ENCODE results near the gene C9orf43. TPM values are rescaled to one million over a fixed set of nuclear protein-coding genes. Genes with fewer than 3 reads are reported as not detected.

C9orf43 gene
- total and polyA plus RNA-seq, 2 experiments from 2014 or later: 0.63 to 1.1 TPM

GRCh38 chr9:113479174-113479621 lies 68.7 kb downstream of the C9orf43 start:
- Histone ChIP-seq H3K4me2 (no peak overlapping the region), H3K4me3 (no peak overlapping the region), H3K4me1 (ENCODE audit: insufficient read depth) (0 out of 2 replicates have a peak, but pooled peaks cover 3% of the 10 kb centered on the region), H3K9me2 (ENCODE audit: insufficient read depth) (no peaks in the 10 kb centered on the region), H3K27me3 (ENCODE audit: insufficient read depth) (no peaks in the 10 kb centered on the region), H3K27ac (ENCODE audit: low read depth) (no peak overlapping the region), H3K36me3 (ENCODE audit: insufficient read depth) (no peaks in the 10 kb centered on the region), H4K20me1 (replicated peaks; ENCODE audit: insufficient read depth) (no peaks in the 10 kb centered on the region), H3F3A (replicated peaks; ENCODE audit: low read depth) (no peaks in the 10 kb centered on the region), H2AFZ (no peak overlapping the region), H3K79me2 (replicated peaks; ENCODE audit: insufficient read depth) (no peaks in the 10 kb centered on the region)
- Mint-ChIP-seq H3K27ac (no peak overlapping the region), H3K36me3 (ENCODE audit: low read depth) (no peaks in the 10 kb centered on the region), H3K9me3 (no peaks in the 10 kb centered on the region), H3K4me3 (no peak overlapping the region), H3K27me3 (ENCODE audit: insufficient read depth, low read depth, poor library complexity) (peaks cover 1% of the 10 kb centered on the region), H3K4me1 (peaks cover 16% of the 10 kb centered on the region)
- DNase-seq (ENCODE audit: low spot score) (no peak), ATAC-seq (peak; percentile 47)
- no peak for TF ChIP-seq EZH2phosphoT487 (IDR thresholded peaks at IDR 0.05; ENCODE audit: unreplicated experiment)
- no peak for TF ChIP-seq ZNF331 (CRISPR knock-in tag; IDR thresholded peaks at IDR 0.05; ENCODE audit: low read depth)
- TF ChIP-seq STAT1 (IDR thresholded peaks at IDR 0.05; ENCODE audit: unreplicated experiment): no peak
- TF ChIP-seq EZH2 (IDR thresholded peaks at IDR 0.05; ENCODE audit: low read depth, unreplicated experiment): no peak
- no peak for TF ChIP-seq POLR2AphosphoS5 (IDR thresholded peaks at IDR 0.05; ENCODE audit: low read depth)
- no peak for TF ChIP-seq CTCF (conservative IDR thresholded peaks at IDR 0.05; ENCODE audit: low read depth in 2 of 2)
- TF ChIP-seq ZNF462 (CRISPR knock-in tag; IDR thresholded peaks at IDR 0.05): no peak
- no peak for TF ChIP-seq CREB1 (CRISPR knock-in tag; IDR thresholded peaks at IDR 0.05; ENCODE audit: low read depth)
- TF ChIP-seq ZNF114 (CRISPR knock-in tag; IDR thresholded peaks at IDR 0.05): no peak
- TF ChIP-seq NANOG (IDR thresholded peaks at IDR 0.05; ENCODE audit: borderline replicate concordance): no peak
- TF ChIP-seq REST (IDR thresholded peaks at IDR 0.05; ENCODE audit: unreplicated experiment): no peak
